GM12874 (cell line): ENCODE data around the gene DYRK1A.

Source experiments
- TF ChIP-seq, protein P1 (sequence below): IDR thresholded peaks from 2 replicates; pipeline ENCODE4 v1.5.1; 2011; ENCODE audit warnings: low read depth, mild to moderate bottlenecking, control low read depth, low read length, moderate library complexity; ENCODE audit not compliant: insufficient read depth

DYRK1A gene

DNA sequence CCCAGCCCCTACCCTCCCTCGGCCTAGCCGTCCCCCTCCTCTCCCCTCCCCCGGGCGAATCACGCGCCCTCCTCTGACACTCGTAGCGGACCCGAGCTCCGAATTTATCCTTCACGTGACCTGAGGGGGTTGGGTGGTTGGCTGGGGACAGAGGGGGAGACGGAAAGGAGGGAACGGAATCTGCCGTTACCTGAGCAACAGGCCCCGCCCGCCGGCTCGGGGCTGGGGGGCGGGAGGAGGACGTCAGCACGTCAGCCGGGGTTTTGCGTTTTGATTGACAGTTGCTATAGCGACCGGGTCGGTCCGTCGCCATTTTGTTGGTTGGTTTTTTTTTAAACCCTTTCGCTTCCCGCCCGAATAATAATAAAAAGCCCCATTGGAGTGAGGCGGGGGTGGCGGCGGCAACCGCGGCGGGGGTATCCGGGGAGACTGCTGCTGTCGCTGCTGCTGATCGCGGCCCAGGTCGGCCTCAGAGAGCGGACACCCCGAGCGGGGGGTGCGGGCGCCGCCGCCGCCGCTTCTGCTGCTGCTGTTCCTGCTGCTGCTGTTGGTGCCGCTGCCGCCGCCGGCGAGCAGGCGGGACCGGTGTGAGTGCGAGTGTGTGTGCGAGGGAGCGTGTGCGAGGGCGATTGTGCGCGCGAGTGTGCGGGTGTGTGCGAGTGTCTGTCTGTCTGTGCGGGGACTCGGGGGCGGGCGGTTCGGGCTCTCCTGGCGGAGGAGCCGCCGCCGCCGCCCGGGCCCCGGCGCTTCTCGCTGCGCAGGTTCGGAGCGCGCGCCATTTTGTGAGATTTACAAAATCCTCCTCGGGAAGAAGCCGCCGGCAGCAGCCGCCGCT is at the start of gene DYRK1A:
DYRK1A (plus strand) TSS at position 292 of the 835 bp plus-strand sequence. CDS start 53,602 bp downstream, outside the sequence.
- TF ChIP-seq, protein P1, sequence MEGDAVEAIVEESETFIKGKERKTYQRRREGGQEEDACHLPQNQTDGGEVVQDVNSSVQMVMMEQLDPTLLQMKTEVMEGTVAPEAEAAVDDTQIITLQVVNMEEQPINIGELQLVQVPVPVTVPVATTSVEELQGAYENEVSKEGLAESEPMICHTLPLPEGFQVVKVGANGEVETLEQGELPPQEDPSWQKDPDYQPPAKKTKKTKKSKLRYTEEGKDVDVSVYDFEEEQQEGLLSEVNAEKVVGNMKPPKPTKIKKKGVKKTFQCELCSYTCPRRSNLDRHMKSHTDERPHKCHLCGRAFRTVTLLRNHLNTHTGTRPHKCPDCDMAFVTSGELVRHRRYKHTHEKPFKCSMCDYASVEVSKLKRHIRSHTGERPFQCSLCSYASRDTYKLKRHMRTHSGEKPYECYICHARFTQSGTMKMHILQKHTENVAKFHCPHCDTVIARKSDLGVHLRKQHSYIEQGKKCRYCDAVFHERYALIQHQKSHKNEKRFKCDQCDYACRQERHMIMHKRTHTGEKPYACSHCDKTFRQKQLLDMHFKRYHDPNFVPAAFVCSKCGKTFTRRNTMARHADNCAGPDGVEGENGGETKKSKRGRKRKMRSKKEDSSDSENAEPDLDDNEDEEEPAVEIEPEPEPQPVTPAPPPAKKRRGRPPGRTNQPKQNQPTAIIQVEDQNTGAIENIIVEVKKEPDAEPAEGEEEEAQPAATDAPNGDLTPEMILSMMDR = no peak

DNA sequence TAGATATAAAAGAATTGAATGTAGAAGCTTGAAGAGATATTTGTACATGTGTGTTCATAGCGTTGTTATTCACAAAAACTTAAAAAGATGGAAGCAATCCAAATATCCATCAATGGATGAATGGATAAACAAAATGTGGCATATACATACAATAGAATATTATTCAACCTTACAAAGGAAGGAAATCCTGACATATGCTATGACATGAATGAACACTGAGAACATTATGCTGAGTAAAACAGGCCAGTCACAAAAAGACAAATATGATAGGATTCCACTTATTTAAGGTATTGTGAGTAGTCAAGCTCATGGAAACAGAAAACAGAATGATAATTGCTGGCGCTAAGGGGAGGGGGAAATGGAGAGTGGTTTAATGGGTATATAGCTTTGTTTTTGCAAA is 47.0 kb upstream of the DYRK1A start:
- TF ChIP-seq, protein P1 = no peak

DNA sequence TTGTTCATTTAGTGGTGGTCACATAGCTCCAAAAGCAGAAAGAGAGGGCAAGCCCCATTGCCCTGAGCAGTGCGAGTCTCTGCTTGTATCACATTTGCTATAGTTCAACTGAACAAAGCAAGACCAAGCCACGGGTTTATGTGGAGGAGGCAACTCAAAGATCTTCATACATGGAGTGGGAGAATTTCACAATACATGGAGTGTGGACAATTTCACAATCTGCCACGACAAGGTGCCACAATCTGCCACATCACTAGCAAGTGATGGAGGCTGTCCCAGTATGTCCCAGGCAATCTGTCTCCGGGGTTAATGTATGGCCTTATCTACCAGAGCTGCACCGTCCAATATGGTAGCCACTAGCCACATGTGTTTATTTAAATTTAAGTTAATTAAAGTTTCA is 44.5 kb upstream of the DYRK1A start:
- TF ChIP-seq, protein P1 = no peak

DNA sequence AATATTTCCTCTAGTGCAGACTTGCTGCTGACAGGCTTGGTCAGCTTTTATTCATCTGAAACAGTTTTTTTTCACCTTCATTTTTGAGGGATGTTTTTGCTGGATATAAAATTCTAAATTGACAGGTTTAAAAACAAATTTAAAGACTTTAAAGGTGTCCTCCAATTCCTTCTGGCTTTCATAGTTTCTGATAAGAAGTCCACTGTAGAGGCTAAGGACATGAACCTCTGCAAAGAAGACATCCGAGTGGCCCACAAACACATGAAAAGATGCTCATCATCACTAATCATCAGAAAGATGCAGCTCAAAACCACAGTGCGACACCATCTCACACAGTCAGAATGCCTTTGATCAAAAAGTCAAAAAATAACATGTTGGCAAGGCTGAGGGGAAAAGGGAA is 42.0 kb upstream of the DYRK1A start:
- TF ChIP-seq, protein P1 = no peak

DNA sequence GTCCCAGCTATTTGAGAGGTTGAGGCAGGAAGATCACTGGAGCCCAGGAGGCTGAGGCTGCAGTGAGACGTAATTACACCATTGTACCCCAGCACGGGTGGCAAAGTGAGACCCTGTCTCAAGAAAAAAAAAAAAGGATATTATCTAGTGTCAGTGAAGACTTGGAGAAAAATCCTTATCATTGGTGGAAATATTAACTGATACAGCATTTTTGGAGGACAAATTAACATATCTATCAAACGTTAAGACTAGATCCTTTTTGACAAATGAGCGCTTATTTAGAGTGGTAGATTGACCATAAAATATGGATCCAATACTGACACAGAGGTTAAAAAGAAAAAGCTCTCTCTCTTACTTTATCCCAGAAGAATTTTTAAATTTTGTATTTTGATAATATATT is 35.2 kb upstream of the DYRK1A start:
- TF ChIP-seq, protein P1 = no peak

DNA sequence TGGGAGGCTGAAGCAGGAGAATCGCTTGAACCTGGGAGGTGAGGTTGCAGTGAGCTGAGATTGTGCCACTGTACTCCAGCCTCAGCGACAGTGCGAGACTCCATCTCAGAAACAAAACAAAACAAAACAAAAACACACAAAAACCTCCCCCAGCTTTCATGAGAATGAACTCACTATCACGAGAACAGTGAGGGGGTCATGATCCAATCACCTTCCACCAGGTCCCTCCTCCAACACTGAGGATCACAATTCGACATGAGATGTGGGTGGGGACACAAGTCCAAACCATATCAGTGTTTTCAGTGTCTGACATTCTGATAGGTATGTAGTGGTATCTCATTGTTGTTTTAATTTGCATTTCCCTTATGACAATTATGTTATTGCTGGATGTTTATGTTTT is 31.5 kb upstream of the DYRK1A start:
- TF ChIP-seq, protein P1 = no peak

DNA sequence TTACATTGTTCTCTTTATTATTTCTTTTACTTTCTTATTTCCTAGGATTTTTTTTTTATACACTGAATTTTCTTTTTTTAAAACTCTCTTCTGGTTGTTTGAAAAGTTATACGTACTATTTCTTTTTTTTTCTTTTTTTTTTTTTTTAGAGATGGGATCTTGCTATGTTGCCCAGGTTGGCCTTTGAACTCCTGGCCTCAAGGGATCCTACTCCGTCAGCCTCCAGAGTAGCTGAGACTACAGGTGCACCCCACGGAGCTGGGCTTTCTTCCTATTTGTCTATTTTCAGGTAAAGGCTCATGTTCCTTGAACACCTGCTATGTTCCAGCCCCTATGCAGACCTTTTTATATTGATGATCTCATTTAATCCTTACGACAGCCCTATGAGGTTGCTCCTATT is 29.4 kb upstream of the DYRK1A start:
- TF ChIP-seq, protein P1 = no peak
